Epithelial cell of alveolus of lung (primary cell): Measurements from ENCODE around the gene KDM4D. TPM values are rescaled to one million over a fixed set of nuclear protein-coding genes. Genes with fewer than 3 reads are reported as not detected.

Experiments used
- total RNA-seq: library from RNA; depleted of rRNA; stranded (reverse); fragments of >200 nt; gene quantifications from 2 replicates; pipeline ENCODE4 v1.2.1, GENCODE V29; 2015

The KDM4D gene
- 0.80 and 2.1 TPM in 2 replicates for total RNA-seq

GRCh38 chr11:94973099-94973968, at the start of gene KDM4D, which contains the start of gene CWC15:
KDM4D (plus strand) TSS chr11:94973709; CDS start chr11:94997373, 23,664 bp downstream.
CWC15 (minus strand) TSS chr11:94973556; CDS start chr11:94972185, 1,371 bp downstream.

DNA sequence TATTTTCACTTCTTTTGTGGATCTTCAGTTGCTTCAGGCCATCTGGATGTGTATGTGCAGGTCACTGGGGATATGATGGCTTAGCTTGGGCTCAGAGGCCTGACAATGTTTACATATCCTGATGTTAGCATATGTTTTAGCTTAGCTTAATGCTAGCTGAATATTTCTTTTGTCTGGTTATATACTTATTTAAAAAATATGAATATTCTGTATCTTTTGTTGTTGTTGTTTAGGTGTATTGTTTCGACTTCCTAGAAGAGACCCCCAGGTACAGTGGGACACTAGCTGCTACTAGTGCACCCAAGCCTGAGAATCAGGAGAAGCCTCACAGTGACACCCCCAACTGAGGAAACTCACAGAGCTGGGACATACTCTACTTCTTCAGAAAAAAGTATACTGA, 51.4 kb downstream of the KDM4D start, which contains the start of gene KDM4E:
Gene KDM4E (plus strand): TSS at position 301 of the 400 bp plus-strand sequence. CDS start 300 bp downstream, outside the sequence.

Other genes starting within 250 kb of the KDM4D start
- 33.6 and 39.7 TPM in 2 replicates for gene AMOTL1, start 205.4 kb upstream of the KDM4D start, total RNA-seq
- gene CWC15, start 153 bp upstream of the KDM4D start, total RNA-seq, result 32.1 and 54.4 TPM in 2 replicates
- gene KDM4E, start 51.5 kb downstream of the KDM4D start, total RNA-seq, result not detected in 2 replicates
- not detected in 2 replicates for gene KDM4F, start 75.7 kb downstream of the KDM4D start, total RNA-seq
- gene SRSF8, start 93.2 kb downstream of the KDM4D start, total RNA-seq, result 16.0 and 22.1 TPM in 2 replicates
- gene ENDOD1, start 116.1 kb downstream of the KDM4D start, total RNA-seq, result 7.6 and 20.7 TPM in 2 replicates